Fibroblast of pulmonary artery (primary cell): Measurements from ENCODE around the gene IL9R.
"Not testable (repeated sequence)": the region's sequence is repeated elsewhere in the genome, so short reads cannot be mapped to it uniquely, and the experiment has no call there.

Experiments
- DNase-seq: peaks from one replicate; pipeline ENCODE4 v3.0.0-alpha.2; 2010; ENCODE audit warnings: low read depth
- H3K4me3 ChIP-seq: replicated peaks from 2 replicates; pipeline ENCODE4 v1.5.1; 2011; ENCODE audit warnings: low read depth, mild to moderate bottlenecking, control low read depth, low read length, moderate library complexity
- TF ChIP-seq, protein P1 (sequence below): IDR thresholded peaks from 2 replicates; pipeline ENCODE4 v1.5.1; 2011; ENCODE audit warnings: mild to moderate bottlenecking, control low read depth, low read length, inconsistent platforms; ENCODE audit errors: missing control alignments

Gene IL9R

DNA sequence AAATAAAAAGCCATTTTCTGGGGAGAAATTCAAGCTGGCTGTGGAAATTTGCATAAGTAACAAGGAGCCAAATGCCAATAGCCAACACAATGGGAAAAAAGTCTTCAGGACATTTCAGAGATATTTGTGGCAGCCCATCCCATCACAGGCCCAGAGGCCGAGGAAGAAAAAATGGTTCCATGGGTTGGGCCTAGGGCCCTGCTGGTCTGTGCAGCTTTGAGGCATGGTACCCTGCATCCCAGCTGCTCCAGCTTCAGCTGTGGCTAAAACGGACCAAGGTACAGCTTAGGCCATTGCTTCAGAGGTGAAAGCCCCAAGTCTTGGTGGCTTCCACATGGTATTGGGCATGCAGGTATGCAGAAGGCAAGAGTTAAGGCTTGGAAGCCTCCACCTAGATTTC lies 14.2 kb upstream of the IL9R start:
- no peak for DNase-seq
- H3K4me3 ChIP-seq = no peak overlapping the region
- TF ChIP-seq, protein P1, sequence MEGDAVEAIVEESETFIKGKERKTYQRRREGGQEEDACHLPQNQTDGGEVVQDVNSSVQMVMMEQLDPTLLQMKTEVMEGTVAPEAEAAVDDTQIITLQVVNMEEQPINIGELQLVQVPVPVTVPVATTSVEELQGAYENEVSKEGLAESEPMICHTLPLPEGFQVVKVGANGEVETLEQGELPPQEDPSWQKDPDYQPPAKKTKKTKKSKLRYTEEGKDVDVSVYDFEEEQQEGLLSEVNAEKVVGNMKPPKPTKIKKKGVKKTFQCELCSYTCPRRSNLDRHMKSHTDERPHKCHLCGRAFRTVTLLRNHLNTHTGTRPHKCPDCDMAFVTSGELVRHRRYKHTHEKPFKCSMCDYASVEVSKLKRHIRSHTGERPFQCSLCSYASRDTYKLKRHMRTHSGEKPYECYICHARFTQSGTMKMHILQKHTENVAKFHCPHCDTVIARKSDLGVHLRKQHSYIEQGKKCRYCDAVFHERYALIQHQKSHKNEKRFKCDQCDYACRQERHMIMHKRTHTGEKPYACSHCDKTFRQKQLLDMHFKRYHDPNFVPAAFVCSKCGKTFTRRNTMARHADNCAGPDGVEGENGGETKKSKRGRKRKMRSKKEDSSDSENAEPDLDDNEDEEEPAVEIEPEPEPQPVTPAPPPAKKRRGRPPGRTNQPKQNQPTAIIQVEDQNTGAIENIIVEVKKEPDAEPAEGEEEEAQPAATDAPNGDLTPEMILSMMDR = no peak

DNA sequence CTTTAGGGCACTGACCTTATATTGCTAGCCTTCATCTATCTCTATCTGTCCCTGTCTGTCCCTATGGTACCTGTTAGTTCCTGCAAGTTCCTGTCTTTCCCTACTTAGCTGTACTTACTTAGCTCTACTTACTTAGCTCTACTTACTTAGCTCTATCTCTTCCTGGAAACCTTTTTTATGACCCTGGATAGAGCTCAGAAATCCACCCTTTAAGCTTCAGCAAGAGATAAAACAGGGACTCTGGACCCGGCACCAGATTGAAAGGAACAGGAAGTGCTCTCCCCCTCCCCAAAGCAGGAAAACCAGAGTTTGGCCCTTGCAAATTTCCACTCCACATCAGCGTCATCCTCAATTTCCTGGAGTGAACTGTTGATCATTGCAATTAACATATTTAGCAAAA lies 12.3 kb upstream of the IL9R start:
- DNase-seq = no peak
- TF ChIP-seq, protein P1 = no peak
- no peak overlapping the region for H3K4me3 ChIP-seq

DNA sequence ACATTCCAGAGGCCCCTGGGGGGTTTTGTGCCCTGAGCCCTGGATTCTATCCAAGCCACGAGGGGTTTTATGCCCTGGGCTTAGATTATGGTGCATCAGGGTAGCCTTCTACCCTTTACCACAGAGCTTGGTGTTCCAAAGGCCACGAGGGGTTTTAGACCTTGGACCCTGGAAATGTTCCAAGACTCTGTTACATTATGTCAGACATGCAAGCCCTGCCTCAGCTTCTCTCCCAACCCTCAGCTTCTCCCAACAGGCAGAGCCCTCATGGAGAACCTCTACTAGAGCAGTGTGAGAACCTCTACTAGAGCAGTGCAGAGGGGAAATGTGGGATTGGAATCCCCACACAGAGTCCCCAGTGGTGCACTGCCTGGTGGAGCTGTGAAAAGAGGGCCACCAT lies 10.5 kb upstream of the IL9R start:
- H3K4me3 ChIP-seq = not testable (repeated sequence)

DNA sequence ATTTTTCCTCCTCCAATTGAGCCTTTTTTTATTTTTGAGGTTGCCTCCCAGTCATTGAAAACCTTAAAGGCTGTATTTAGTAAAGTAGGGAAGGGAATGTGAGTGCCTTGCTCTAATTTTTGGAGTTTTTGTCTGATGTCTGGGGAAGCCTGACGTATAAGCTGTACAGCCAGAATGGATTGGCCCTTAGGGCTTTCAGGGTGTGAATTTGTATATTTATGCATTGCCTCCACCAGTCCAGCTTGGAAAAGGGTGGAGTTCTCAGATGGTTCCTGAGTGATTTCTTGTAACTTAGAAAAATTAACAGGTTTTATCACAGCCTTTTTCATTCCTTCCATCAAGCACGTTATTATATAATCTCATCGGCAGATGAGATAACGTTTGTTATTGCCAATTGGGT lies 8.6 kb upstream of the IL9R start:
- no peak overlapping the region for H3K4me3 ChIP-seq
- DNase-seq = no peak
- TF ChIP-seq, protein P1 = no peak

More for the DNA sequence above, 10.5 kb upstream of the IL9R start:
- DNase-seq = not testable (repeated sequence)

DNA sequence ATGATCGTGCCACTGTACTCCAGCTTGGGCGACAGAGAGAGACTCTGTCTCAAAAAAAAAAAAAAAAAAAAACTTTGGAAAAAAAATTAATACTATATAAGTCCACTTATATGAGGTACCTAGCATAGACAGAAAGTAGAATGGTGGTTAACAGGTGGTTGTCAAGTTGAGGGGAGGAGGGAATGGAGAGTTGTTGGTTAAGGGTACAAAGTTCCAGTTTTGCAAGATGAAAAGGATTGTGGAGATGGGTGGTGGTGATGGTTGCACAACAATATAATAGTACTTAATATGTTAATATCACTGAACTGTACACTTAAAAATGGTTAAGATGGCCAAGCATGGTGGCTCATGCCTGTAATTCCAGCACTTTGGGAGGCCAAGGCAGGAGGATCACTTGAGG lies 4.1 kb upstream of the IL9R start:
- TF ChIP-seq, protein P1 = no peak
- no peak for DNase-seq
- H3K4me3 ChIP-seq = no peak overlapping the region

DNA sequence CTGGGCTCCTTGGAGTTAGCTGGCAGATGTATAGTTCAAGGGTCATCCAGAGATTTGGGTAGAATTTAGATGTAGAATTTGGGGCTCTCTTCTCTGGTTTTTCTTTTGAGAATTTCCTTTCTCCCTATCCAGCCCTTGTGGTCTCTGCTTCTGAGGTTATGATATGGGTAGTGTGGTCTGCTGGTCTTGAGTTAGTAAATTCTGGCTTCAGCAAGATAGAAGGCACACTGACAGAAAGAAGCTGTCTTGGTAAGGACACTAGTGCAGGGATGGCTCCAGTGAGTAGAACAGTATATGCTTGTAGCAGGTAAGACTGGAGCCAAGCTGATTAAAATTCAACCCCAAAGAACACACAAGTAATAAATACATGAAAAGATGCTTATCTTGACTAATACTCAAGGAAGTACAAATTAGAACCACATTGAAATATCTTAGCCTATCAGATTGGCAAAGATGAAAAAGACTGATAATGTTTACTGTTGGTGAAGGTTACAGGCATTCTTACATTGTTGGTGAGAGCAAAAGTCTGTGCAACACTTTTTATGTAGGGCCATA lies 2.1 kb upstream of the IL9R start:
- TF ChIP-seq, protein P1 = no peak
- no peak for DNase-seq

DNA sequence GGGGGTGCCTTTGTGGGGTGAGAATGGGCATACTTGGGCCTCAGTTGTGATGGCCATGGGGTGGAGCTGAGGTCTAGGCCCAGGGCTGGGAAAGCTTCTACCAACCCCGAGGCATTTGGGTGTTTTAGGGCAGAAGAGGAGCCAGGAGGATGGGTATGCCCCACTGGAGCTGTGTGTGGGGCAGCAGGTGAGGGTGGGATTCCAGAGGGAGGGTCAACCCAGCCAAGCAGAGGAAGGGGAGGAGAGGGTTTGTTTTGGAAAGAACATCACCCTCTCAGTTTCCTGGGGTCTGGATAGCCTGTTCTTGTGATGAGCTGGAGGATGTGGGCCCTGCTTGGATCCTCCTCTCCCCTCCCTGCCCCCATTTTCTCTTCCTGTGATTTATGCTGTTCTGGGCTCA lies 620 bp downstream of the IL9R start:
- no peak for DNase-seq
- no peak overlapping the region for H3K4me3 ChIP-seq
- TF ChIP-seq, protein P1 = no peak

More for the DNA sequence above, 2.1 kb upstream of the IL9R start:
- no peak overlapping the region for H3K4me3 ChIP-seq
